Ammon's horn (tissue), 1 donor: ENCODE results near the gene HEATR1.
A peak's percentile ranks its signal among the peaks of the same experiment; 100 is the strongest.
"Not testable (repeated sequence)": the region's sequence is repeated elsewhere in the genome, so short reads cannot be mapped to it uniquely, and the experiment has no call there.

Experiments used
- DNase-seq: peaks from one replicate; pipeline ENCODE4 v3.0.0-alpha.2; 2016; ENCODE audit warnings: low spot score

The HEATR1 gene

GRCh38 chr1:236508593-236509027, 95.7 kb downstream of the HEATR1 start:
- no peak for DNase-seq

- DNase-seq, result no peak
Observed at GRCh38 chr1:236507022-236507700, 97.2 kb downstream of the HEATR1 start.

GRCh38 chr1:236504338-236504737, 100.0 kb downstream of the HEATR1 start:
- not testable (repeated sequence) for DNase-seq

GRCh38 chr1:236502972-236503639, 101.2 kb downstream of the HEATR1 start:
- DNase-seq, result peak; percentile 55

GRCh38 chr1:236502579-236502971, 101.7 kb downstream of the HEATR1 start:
- no peak for DNase-seq

- DNase-seq, result no peak
Observed at GRCh38 chr1:236501093-236501492, 103.2 kb downstream of the HEATR1 start.
